ENCODE measurements around the gene LAMA3. TPM values are rescaled to one million over a fixed set of nuclear protein-coding genes. Genes with fewer than 3 reads are reported as not detected.

The LAMA3 gene
- total RNA-seq, 2 donors from 2014 or later: 30.1 to 34.2 TPM

- no peak for DNase-seq (ENCODE audit: low spot score)
- H3K27me3 ChIP-seq (replicated peaks; ENCODE audit: insufficient read depth): no peaks in the 10 kb centered on the region
- H3K27ac ChIP-seq: no peak overlapping the region
- ATAC-seq (ENCODE audit: insufficient number of reproducible peaks, low FRiP score, low read depth): no peak
- H3K9me3 ChIP-seq: no peaks in the 10 kb centered on the region
- H3K36me3 ChIP-seq: no peaks in the 10 kb centered on the region
- TF ChIP-seq, protein P1, sequence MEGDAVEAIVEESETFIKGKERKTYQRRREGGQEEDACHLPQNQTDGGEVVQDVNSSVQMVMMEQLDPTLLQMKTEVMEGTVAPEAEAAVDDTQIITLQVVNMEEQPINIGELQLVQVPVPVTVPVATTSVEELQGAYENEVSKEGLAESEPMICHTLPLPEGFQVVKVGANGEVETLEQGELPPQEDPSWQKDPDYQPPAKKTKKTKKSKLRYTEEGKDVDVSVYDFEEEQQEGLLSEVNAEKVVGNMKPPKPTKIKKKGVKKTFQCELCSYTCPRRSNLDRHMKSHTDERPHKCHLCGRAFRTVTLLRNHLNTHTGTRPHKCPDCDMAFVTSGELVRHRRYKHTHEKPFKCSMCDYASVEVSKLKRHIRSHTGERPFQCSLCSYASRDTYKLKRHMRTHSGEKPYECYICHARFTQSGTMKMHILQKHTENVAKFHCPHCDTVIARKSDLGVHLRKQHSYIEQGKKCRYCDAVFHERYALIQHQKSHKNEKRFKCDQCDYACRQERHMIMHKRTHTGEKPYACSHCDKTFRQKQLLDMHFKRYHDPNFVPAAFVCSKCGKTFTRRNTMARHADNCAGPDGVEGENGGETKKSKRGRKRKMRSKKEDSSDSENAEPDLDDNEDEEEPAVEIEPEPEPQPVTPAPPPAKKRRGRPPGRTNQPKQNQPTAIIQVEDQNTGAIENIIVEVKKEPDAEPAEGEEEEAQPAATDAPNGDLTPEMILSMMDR (IDR thresholded peaks at IDR 0.05): no peak
- H3K4me1 ChIP-seq (ENCODE audit: control insufficient read depth in 1 of 2, low read depth in 2 of 2): peaks cover 7 to 21% of the 10 kb centered on the region in 2 donors
- no peak overlapping the region for H3K4me3 ChIP-seq
These were observed 29.5 kb downstream of the LAMA3 start for GRCh38 chr18:23718731-23719130.

GRCh38 chr18:23719634-23720201 lies 30.5 kb downstream of the LAMA3 start:
- TF ChIP-seq, protein P1 (IDR thresholded peaks at IDR 0.05): no peak
- no peak overlapping the region for H3K4me3 ChIP-seq
- peak; percentile 9 for DNase-seq (ENCODE audit: low spot score)
- no peaks in the 10 kb centered on the region for H3K36me3 ChIP-seq
- no peaks in the 10 kb centered on the region for H3K27me3 ChIP-seq (replicated peaks; ENCODE audit: insufficient read depth)
- H3K4me1 ChIP-seq (ENCODE audit: control insufficient read depth in 1 of 2, low read depth in 2 of 2): peaks cover 7 to 21% of the 10 kb centered on the region in 2 donors
- no peaks in the 10 kb centered on the region for H3K9me3 ChIP-seq
- H3K27ac ChIP-seq: no peak overlapping the region
- ATAC-seq (ENCODE audit: insufficient number of reproducible peaks, low FRiP score, low read depth): peak; percentile 62

DNA sequence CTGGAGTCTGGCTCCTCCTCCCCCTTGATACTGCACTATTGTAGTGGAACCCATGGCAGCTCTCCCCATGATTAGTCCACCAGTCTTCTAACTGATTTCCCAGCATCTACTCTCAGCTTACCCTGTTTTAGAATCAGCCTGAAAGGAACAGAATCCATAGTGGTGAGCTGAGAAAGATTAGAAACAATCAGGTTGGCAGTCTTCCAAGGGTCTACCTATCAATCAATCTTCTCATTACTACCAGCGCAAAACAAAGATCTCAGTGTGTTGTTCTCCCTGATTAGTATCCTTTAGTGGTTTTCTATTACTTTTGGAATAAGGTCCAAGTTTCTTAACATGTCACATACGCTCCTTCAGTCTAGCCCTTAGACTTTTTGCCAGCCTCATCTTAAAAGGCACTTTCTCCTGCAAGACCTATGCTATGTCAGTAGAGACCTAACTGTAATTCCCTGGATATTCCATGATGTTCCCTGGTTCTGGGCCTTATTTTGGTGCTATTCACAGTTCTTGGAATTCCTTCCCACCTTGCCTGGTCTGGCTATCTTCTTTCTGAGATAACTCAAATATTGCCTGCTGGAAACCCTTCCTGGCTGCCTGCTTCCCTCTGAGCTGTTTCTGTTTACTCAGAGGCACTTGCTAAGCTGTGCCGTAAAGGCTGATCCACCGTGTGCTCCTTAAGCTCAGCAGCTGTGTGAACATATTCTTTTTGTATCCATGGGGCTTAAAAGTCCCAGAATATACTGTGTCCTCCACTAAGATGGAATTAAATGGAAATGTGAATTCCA lies 32.6 kb downstream of the LAMA3 start:
- DNase-seq (ENCODE audit: low spot score) (no peak), ATAC-seq (ENCODE audit: insufficient number of reproducible peaks, low FRiP score, low read depth) (no peak)
- H3K27ac ChIP-seq: no peak overlapping the region
- TF ChIP-seq, protein P1 (IDR thresholded peaks at IDR 0.05): no peak
- H3K4me1 ChIP-seq (ENCODE audit: control insufficient read depth in 1 of 2, low read depth in 2 of 2): peaks cover 7 to 21% of the 10 kb centered on the region in 2 donors
- no peaks in the 10 kb centered on the region for H3K36me3 ChIP-seq
- no peak overlapping the region for H3K4me3 ChIP-seq
- no peaks in the 10 kb centered on the region for H3K9me3 ChIP-seq
- H3K27me3 ChIP-seq (replicated peaks; ENCODE audit: insufficient read depth): no peaks in the 10 kb centered on the region

DNA sequence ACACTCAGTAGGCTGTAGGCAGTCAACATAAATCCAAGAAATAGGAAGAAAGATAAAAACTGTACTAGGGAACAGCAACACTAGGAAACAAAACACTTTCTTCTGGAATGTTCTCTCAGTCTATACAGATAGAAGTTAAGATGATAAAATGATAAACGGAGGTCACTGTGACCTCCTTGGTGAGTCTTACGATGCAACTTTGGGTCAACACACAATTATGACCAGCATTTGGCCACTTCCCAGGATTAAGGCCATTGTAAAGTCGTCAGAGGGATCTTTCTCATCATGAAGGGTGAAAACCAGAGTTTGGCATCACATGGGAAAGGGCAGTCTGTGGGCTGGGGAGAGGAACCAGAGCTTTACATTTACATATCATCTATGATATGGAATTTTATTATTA lies 33.4 kb downstream of the LAMA3 start:
- H3K36me3 ChIP-seq: no peaks in the 10 kb centered on the region
- ATAC-seq (ENCODE audit: insufficient number of reproducible peaks, low FRiP score, low read depth) (no peak), DNase-seq (ENCODE audit: low spot score) (no peak)
- no peak overlapping the region for H3K4me3 ChIP-seq
- H3K27me3 ChIP-seq (replicated peaks; ENCODE audit: insufficient read depth): no peaks in the 10 kb centered on the region
- TF ChIP-seq, protein P1 (IDR thresholded peaks at IDR 0.05): no peak
- H3K9me3 ChIP-seq: no peaks in the 10 kb centered on the region
- no peak overlapping the region for H3K27ac ChIP-seq
- peaks cover 7 to 21% of the 10 kb centered on the region in 2 donors for H3K4me1 ChIP-seq (ENCODE audit: control insufficient read depth in 1 of 2, low read depth in 2 of 2)

DNA sequence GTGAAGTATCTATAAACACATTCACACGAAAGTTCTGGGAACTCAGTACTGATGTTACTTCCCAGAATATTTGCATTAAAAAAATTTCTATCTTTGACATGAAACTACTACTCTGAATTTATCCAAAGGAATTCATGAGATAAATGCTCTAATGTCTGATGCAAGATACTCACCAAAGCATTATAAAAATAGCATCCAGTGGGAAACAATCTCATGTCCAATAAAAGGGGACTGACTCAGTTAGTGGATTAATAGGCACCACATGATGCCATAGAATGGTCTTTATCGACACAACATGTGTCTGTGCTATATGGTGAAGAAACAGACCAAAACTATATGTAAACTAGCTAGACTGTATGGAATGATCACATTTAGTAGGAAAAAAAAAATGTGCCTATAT lies 33.9 kb downstream of the LAMA3 start:
- DNase-seq (ENCODE audit: low spot score): no peak
- TF ChIP-seq, protein P1 (IDR thresholded peaks at IDR 0.05): no peak

More for the DNA sequence above, 33.9 kb downstream of the LAMA3 start:
- ATAC-seq (ENCODE audit: insufficient number of reproducible peaks, low FRiP score, low read depth): no peak
- Histone ChIP-seq H3K27ac (no peak overlapping the region), H3K27me3 (replicated peaks; ENCODE audit: insufficient read depth) (no peaks in the 10 kb centered on the region), H3K9me3 (no peaks in the 10 kb centered on the region), H3K4me1 (ENCODE audit: control insufficient read depth in 1 of 2, low read depth in 2 of 2) (peaks cover 7 to 17% of the 10 kb centered on the region in 2 donors), H3K4me3 (no peak overlapping the region), H3K36me3 (no peaks in the 10 kb centered on the region)
